NCI-H2196 (cell line): ENCODE results near the gene NTF4.
"Not testable (repeated sequence)": the region's sequence is repeated elsewhere in the genome, so short reads cannot be mapped to it uniquely, and the experiment has no call there.

Experiments used
- DNase-seq: peaks from one replicate; lab custom pipeline; 2025; ENCODE audit not compliant: unreplicated experiment; lab: John Stamatoyannopoulos, UW

The NTF4 gene

GRCh38 chr19:49057636-49058234, 6.9 kb downstream of the NTF4 start, which contains the start of gene CGB7:
CGB7 (minus strand) TSS chr19:49057749; CDS start chr19:49055375, 2,374 bp downstream.
- peak; percentile 44 for DNase-seq

DNA sequence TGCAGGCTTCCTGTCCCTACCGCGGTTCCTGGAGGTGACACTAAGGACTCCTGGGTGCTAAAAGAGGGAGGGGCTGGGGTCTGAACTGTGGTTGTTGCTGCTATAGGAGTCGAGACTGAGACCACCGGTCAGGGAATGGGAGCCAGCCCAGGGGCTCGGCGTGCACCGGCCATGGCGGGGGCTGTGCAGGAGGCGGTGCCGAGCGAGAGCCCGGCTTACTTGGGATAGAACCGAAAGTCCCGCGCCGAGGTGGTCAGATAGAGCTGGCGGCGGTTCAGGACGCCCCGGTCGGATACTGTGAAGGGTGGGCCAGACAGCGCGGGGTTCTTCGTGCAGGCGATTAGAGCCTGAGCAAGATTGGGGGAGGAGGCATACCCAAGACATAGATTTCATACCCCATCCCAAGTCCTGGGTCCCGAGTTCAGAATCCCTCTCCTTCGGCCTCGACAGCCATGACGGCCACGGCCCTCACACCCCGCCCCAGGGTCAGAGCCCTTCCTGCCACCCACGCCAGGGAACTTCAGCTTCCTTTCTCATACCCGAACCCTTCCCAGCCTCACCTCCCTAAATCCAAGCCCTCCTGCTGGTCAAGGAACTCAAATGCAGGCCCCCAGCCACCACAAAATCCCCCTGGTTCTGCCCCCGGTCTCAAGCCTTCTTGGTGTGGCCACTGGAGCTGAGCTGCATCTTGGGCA, 7.6 kb downstream of the NTF4 start:
- not testable (repeated sequence) for DNase-seq

DNA sequence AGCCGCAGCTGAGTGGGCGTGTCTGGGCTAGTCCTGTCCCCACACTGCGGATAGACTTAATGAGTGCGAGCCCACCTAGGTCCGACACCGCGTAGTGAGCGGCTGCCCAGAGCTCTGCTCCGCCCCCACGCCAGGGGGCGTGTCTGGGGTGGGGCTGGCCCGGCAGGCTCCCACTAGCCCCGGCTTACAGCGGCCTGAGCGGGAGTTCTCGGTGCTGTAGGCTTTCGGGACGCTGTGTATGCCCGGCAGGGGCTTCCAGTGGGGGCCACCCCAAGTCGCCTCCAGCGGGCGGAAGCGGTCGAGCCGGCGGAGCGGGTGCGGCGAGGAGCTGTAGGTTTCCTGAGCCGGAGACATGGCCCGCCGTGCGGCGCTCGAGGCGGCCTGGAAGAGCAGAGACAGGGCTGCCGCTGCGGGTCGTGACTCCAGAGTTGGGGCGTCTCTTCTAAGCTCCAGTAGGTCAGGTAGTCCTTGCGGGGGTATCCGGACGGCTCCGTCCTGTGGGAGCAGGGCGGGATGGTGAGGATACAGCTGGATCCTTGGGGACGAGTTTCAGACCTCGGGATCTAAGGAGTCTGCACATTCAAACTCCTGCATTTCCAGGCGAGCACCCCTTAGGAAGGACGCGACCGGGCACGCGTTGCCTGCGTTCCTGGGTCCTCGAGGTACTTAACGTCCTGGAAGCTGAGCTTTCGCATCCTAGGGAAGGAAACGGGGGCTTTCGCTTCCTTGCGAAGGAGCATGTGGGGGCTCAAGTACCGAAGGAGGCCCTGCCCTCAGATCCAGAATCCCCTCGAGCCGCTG, 8.3 kb downstream of the NTF4 start:
- peak; percentile 59 for DNase-seq

DNA sequence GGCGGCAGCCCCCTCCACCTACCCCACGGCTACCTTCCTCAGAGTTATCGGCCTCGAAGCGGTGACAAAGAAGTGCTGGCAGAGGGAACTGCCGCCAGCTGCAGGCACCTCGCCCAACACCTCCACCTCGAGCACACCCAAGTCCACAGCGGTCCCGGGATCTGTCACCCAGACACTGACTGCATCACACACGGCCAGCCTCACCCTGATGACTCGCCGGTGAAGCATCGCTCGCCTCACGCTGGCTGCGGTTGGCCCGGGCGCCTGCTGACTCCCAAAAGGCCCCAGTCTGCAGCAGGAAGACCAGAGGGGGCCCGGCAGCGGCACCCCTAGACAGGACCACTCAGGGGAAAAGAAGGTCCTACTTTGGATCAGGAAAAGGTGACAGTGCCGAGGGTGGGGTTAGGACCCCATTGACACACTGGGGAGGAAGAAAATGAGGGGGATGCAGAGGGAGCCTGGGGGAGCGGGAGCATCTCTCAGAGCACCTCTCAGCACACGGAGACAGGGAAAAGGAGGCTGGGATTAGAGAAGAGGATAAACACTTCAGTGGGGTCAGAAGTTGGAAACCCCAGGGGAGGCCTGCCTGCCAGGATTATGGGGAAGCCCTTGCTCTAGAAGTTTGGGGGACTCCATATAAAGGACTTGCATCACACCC, 14.1 kb downstream of the NTF4 start:
- DNase-seq: not testable (repeated sequence)

- DNase-seq: not testable (repeated sequence)
These were observed 14.8 kb downstream of the NTF4 start for GRCh38 chr19:49049834-49050233.

DNA sequence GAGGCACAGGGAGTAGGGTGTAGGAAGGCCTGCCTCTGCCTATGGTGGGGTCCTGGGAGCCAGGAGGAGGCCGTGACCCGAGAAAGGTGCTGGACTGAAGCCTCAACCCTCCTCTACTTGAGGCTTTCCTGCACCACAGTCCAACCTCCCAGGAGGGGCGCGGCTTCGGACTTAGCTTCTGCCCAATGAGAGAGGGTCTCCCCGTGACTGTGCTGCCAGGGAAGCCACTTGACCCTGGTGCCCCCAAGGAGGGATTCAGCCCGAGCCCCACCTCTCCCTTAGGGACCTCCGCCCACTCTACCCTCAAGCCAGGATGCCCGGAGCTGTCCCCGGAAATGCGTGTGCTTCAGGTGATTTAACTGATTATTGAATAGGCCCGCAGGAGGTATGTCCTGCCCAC, 15.6 kb downstream of the NTF4 start, which contains the start of gene CGB8:
Gene CGB8, minus strand, starts transcription at position 101 of the 400 bp plus-strand sequence. CDS start 372 bp downstream, outside the sequence.
- DNase-seq: not testable (repeated sequence)

DNA sequence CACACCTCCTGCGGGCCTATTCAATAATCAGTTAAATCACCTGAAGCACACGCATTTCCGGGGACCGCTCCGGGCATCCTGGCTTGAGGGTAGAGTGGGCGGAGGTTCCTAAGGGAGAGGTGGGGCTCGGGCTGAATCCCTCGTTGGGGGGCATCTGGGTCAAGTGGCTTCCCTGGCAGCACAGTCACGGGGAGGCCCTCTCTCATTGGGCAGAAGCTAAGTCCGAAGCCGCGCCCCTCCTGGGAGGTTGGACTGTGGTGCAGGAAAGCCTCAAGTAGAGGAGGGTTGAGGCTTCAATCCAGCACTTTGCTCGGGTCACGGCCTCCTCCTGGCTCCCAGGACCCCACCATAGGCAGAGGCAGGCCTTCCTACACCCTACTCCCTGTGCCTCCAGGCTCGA, 21.1 kb downstream of the NTF4 start, which contains the start of gene CGB5:
Gene CGB5, plus strand, starts transcription at position 301 of the 400 bp plus-strand sequence. CDS start 362 bp downstream, outside the sequence.
- not testable (repeated sequence) for DNase-seq

DNA sequence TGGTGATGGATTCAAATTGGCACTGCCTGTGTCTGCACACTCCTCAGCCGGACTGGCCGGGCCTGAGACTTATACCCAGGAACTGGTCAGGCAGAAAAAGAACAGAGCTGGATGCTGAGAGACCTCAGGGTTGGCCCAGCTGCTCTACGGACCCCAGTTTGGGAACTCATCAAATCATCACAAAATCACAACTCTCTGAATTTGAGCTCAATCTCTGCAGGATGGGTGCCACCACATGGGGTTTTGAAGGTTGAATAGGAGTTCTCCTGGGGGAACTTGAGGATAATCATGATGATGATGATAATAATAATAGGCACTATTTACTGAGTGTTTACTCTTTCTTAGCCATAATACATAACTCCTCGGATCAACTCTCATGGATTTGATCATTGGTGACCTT, 22.0 kb downstream of the NTF4 start:
- DNase-seq: not testable (repeated sequence)

- no peak for DNase-seq
These were observed 22.4 kb downstream of the NTF4 start for GRCh38 chr19:49042177-49042576.

DNA sequence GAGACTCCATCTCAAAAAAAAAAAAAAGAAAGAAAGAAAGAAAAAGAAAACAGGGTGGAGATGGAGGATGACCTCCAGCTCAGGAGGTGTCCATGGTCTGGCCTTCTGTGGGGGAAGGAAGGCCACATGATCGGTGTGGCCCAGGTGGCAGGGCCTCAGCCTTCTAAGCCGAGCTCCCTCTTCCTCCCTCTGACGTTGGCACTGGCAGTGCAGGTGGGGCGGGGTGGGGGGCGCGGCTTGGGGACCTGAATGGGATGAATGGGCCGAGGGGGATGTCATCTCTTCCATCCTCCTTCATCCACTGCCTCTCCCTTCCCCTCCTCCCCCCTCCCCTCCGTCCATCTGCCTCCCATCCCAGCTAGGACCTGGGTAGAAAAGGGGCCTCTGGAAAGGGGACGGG, 24.9 kb downstream of the NTF4 start:
- not testable (repeated sequence) for DNase-seq

DNA sequence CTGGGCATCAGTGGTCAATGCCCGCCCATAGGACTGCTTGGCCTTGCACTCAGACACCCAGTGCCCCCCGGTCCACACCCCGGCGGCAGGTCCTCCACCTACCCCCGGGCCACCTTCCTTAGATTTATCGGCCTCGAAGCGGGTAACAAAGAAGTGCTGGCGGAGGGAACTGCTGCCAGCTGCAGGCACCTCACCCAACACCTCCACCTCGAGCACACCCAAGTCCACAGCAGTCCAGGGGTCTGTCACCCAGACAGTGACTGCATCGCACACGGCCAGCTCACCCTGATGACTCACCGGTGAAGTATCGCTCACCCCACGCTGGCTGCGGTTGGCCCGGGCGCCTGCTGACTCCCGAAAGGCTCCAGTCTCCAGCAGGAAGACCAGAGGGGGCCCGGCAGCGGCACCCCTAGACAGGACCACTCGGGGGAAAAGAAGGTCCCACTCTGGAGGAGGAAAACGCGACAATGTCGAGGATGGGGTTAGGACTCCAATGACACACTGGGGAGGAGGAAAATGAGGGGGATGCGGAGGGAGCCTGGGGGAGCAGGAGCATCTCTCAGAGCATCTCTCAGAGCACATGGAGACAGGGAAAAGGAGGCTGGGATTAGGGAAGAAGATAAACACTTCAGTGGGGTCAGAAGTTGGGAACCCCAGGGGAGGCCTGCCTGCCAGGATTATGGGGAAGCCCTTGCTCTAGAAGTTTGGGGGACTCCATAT, 25.9 kb downstream of the NTF4 start:
- DNase-seq: not testable (repeated sequence)

DNA sequence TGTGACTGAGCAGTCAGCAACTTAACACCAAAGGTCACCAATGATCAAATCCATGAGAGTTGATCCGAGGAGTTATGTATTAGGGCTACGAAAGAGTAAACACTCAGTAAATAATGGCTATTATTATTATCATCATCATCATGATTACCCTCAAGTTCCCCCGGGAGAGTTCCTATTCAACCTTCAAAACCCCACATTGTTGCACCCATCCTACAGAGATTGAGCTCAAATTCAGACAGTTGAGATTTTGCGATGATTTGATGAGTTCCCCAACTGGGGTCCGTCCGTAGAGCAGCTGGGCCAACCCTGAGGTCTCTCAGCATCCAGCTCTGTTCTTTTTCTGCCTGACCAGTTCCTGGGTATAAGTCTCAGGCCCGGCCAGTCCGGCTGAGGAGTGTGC, 26.5 kb downstream of the NTF4 start:
- not testable (repeated sequence) for DNase-seq

- peak; percentile 18 for DNase-seq
These were observed 27.8 kb downstream of the NTF4 start, which contains the start of gene CGB1 for GRCh38 chr19:49036815-49037214. CGB1 (minus strand) TSS chr19:49036895; CDS start chr19:49036711, 184 bp downstream.

- peak; percentile 3 for DNase-seq
These were observed 32.8 kb downstream of the NTF4 start, which contains the start of gene CGB2 for GRCh38 chr19:49031642-49032301. CGB2 (plus strand) TSS chr19:49031890; CDS start chr19:49032096, 206 bp downstream.

- DNase-seq: not testable (repeated sequence)
These were observed 34.3 kb downstream of the NTF4 start for GRCh38 chr19:49030323-49030722.

DNA sequence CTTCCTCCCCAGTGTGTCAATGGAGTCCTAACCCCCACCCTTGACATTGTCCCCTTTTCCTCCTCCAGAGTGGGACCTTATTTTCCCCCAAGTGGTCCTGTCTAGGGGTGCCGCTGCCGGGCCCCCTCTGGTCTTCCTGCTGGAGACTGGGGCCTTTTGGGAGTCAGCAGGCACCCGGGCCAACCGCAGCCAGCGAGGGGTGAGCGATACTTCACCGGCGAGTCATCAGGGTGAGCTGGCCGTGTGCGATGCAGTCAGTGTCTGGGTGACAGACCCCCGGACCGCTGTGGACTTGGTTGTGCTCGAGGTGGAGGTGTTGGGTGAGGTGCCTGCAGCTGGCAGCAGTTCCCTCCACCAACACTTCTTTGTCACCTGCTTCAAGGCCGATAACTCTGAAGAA, 34.9 kb downstream of the NTF4 start:
- DNase-seq: not testable (repeated sequence)

DNA sequence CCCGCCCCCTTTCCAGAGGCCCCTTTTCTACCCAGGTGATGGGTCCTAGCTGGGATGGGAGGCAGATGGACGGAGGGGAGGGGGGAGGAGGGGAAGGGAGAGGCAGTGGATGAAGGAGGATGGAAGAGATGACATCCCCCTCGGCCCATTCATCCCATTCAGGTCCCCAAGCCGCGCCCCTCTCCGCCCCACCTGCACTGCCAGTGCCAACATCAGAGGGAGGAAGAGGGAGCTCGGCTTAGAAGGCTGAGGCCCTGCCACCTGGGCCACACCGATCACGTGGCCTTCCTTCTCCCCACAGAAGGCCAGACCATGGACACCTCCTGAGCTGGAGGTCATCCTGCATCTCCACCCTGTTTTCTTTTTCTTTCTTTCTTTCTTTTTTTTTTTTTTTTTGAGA, 35.9 kb downstream of the NTF4 start:
- DNase-seq: not testable (repeated sequence)

- DNase-seq: not testable (repeated sequence)
These were observed 39.0 kb downstream of the NTF4 start for GRCh38 chr19:49025599-49025998.

DNA sequence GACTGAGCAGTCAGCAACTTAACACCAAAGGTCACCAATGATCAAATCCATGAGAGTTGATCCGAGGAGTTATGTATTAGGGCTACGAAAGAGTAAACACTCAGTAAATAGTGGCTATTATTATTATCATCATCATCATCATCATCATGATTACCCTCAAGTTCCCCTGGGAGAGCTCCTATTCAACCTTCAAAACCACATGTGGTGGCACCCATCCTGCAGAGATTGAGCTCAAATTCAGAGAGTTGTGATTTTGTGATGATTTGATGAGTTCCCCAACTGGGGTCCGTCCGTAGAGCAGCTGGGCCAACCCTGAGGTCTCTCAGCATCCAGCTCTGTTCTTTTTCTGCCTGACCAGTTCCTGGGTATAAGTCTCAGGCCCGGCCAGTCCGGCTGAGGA, 39.5 kb downstream of the NTF4 start:
- not testable (repeated sequence) for DNase-seq
